ENCODE results near the gene DAPP1. TPM values are rescaled to one million over a fixed set of nuclear protein-coding genes. Genes with fewer than 3 reads are reported as not detected.
A peak's percentile ranks its signal among the peaks of the same experiment; 100 is the strongest.
"Not testable (repeated sequence)": the region's sequence is repeated elsewhere in the genome, so short reads cannot be mapped to it uniquely, and the experiment has no call there.

Gene DAPP1
- polyA plus RNA-seq, 4 donors = 0.88 to 1.9 (median 1.1) TPM

DNA sequence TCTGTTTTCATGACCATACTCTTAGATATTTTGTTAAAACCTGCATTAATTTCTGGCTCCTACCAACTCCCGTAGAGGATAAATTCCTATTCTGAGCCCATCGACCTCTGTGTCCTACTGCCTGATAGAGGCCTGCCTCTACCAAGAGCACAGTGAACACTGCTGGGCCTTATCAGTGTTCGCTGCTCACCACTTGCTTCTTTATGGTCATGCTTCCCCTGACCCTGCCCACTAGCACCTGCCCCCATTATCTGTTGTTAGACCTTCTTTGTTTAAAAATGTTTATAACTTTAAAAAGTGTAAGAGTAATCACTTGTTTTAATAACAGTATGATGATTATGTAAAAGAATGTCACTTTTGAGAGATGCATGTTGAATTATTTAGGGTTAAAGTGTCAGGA lies 6.1 kb downstream of the DAPP1 start:
- no peak for DNase-seq (ENCODE audit: low read depth in 4 of 4, low spot score in 3 of 4)

DNA sequence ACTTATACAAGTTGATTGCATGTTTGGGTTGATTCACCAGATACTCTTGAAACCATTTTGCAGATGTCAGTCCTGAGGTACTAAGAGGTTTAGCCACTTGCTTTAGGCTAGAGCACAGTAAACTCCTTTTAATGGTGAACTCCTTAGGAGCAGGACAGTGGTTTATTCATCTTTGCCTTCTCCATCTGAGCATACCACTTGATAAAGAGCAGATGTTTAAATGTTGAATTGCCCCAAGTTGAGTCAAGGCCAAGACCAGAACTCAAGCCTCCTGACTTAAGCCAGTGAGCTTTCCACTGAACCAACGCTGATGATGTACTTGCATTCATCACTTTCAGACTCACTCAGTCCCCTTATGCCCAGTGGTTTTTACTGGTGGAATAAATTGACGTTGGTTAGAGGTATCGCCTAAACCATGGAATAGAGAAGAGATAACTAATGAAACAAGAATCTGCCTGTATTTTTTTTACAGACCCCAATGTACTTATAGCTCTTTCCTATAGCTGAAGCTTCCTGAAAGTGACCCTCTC lies 7.5 kb downstream of the DAPP1 start:
- no peak for DNase-seq (ENCODE audit: low read depth in 4 of 4, low spot score in 3 of 4)

DNA sequence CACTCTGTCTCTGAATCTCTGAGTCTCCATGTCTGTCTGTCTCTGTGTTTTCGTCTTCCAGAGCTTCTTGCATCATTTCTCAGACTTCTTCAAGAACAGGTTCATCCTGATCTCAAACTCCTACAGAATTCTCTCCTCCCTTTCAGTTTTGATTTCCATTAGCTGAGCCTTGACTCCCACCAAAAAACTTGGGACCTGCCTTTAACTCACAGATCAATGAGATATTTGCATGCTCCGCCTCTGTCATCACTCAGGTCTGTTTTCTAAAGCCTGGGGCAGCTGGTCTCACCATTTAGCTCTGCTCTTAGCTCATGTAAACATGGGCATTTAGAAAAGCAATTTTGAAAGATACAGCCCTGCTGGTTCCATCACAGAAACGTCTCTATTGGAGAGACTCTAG lies 8.6 kb downstream of the DAPP1 start:
- DNase-seq (ENCODE audit: low read depth in 4 of 4, low spot score in 3 of 4) = no peak

DNA sequence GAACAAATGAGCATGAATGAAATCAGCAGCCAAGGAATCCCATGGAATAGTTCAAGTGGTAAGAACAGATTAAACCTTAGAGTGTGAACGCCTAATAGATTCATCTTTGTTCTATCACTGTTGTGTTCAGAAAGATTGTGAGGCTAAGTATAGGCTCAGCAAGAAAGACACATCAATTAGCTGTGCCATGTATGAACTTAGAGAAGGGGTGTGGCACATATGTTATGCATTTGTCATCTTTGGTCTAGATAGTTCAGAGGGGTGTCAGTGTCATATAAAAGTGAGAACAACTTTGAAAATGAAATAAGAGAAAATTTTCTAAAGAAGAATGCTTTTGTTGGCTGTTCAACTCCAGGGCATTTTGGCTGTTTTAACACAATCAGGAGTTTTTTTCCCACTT lies 9.4 kb downstream of the DAPP1 start:
- DNase-seq (ENCODE audit: low read depth in 4 of 4, low spot score in 3 of 4) = no peak

DNA sequence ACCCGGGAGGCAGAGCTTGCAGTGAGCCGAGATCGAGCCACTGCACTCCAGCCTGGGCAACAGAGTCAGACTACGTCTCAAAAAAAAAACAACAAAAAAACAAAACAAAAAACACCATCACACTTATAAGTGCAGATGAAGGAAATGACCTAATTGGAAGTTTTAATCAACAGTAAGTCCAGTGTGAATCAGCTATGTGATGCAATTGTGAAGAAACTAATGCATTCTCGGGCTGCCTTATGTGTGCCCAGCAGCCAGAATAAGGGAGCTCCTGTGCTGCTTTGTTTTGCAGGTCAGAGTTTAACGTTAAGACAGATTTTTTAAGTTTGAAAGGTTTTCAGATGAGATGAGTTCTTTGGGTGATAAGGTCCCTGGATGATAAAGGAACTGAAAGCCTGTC lies 10.8 kb downstream of the DAPP1 start:
- no peak for DNase-seq (ENCODE audit: low read depth in 4 of 4, low spot score in 3 of 4)

DNA sequence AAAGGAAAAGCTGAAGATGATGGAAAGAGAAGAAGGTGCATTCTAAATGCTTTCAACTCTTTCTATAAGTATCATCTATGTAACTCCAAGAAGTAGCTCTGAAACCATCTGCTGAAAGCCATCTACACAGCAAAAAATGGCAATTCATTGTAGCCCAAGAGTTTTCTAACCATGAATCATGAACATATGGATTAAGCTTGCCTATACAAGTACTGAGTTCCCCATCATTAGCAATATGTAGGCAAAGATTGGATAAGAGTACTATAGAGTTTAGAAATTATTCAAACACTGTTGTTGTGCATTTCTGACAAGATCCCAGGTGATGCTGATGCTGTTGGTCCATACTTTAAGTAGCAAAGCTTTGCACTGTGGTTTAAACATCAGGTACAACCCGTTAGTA lies 11.2 kb downstream of the DAPP1 start:
- no peak for DNase-seq (ENCODE audit: low read depth in 4 of 4, low spot score in 3 of 4)

DNA sequence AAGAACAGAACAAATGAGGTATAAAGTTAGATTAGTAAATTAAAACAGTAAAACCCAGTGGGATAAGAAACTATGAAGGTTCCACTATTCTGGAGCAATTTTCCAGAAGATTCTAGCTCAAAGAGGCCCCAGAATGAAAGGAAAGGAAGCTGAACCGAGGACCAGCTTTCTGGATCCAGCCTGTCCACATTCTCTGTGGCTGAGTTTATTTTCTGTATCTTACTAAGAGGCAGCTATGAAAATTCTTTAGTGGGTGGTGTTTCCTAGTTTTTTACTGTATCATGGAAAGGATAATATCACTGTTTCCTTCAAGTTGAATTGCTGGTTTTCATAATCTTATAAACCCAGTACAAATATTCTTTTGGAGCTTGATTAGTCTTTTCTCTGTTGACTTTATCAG lies 11.8 kb downstream of the DAPP1 start:
- DNase-seq (ENCODE audit: low read depth in 4 of 4, low spot score in 3 of 4) = no peak

DNA sequence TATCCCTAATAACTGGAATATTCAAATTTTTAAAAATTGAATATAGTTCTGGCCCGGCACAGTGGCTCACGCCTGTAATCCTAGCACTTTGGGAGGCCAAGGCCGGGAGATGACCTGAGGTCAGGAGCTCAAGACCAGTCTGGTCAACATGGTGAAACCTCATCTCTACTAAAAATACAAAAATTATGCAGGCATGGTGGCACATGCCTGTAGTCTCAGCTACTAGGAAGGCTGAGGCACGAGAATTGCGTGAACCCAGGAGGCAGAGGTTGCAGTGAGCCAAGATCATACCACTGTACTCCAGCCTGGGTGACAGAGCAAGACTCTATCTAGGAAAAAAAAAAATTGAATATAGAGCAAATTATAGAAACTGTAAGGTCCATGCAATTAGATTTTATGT lies 13.4 kb downstream of the DAPP1 start:
- DNase-seq (ENCODE audit: low read depth in 4 of 4, low spot score in 3 of 4) = not testable (repeated sequence)

DNA sequence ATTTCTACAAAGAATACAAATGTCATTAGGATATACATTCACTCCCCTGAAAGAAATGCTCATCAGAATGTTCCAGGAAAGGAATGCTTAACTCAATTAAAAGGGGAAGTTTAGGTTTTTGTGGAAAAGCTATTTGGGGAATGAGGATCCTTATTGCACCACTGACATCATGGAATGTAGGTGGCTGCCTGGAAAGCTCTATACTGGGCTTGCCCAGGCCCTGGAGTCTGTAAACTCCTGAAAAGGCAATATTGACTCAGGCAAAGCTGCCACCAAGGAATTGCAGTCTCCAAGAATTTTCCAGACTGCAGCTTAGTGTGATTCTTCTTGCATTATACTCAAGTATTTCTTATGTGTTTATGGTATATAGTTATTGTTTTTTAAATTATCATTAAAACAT lies 15.7 kb downstream of the DAPP1 start:
- DNase-seq (ENCODE audit: low read depth in 4 of 4, low spot score in 3 of 4) = no peak

DNA sequence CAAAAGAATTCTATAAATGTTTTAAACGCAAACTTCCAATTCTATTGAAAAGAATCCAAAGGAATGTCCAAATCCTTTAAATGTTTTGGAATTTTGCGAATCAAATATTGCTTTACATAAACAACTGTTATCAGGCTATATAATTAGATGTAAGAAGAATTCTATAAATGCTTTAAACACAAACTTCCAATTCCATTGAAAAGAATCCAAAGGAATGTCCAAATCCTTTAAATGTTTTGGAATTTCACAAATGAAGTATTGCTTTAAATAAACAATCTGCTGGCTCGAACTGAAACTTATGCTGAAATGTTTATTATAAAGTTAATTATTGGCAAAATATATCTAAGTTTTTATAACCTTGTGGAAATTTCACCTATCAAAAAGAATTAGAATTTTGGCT lies 16.1 kb downstream of the DAPP1 start:
- DNase-seq (ENCODE audit: low read depth in 4 of 4, low spot score in 3 of 4) = no peak

DNA sequence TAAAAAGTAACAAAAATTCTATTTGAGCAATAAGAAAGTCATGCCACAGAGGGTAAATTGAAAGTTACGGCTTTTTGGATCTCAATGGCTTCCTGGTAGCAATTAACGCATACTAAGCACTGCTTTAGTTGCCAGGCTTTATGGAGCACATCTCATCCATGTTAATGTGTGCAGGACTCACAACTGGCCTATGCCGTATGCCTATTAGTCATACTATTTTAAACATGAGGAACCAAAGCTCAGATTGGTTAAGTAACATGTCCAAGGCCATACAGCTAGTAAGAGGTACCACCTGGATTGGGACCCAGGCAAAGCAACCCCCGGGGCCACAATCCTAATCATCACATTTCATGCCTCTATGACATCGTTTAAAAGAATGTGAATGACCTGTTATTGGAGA lies 17.1 kb downstream of the DAPP1 start:
- DNase-seq (ENCODE audit: low read depth in 4 of 4, low spot score in 3 of 4) = peak in 1 of 4 donors; percentile 0

DNA sequence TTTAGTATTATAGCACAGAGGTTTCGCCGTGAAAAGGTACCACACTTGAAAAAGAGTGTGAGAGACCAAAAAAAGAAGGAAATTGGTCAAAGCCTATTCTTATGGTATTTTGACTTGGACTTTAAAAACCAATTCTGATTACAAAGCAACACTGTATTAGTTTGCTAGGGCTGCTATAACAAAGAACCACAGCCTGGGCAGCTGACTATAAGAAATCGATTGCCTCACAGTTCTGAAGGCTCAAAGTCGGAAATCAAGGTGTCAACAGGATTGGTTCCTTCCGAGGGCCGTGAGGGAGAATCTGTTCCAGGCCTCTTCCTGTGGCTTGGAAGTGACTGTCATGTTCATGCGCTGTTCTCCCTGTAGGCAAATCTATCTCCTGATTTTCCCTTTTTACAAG lies 17.9 kb downstream of the DAPP1 start:
- no peak for DNase-seq (ENCODE audit: low read depth in 4 of 4, low spot score in 3 of 4)

DNA sequence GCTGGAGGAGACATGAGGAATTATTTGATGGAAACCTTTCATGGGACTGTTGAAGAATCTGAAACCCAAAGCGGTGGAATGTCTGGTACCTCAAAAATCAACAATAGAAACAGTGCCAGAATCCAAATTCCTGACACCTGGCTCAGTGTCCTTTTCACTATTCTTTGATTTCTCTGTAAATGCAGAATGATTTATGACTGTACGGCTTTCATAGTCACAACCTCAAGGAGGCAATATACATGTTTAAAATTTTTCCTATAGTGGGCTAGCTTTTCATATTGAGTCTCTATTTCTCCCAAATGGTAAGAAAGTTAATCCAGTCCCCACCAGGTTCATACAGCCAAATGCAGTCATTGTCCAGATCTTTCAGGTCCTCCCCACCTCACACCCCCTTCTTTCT lies 19.3 kb downstream of the DAPP1 start:
- DNase-seq (ENCODE audit: low read depth in 4 of 4, low spot score in 3 of 4) = no peak

DNA sequence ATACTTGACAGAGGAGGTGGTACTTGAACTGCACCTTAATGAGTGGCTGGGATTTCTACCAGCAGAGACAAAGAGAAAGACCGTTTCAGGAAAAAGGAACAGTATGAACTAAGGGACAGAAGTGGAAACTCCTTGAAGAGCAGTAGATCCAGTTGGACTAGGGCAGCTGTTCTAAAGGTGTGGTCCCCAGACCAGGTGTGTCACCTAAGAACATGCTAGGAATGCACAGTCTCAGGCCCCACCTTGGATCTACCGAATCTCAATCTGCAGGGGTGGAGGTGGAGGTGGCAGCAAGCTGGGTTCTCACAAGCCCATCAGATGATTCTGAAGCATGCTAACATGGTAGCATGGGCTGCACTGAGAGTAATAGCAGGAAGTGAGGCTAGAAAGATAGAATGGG lies 22.3 kb downstream of the DAPP1 start:
- DNase-seq (ENCODE audit: low read depth in 4 of 4, low spot score in 3 of 4) = no peak

DNA sequence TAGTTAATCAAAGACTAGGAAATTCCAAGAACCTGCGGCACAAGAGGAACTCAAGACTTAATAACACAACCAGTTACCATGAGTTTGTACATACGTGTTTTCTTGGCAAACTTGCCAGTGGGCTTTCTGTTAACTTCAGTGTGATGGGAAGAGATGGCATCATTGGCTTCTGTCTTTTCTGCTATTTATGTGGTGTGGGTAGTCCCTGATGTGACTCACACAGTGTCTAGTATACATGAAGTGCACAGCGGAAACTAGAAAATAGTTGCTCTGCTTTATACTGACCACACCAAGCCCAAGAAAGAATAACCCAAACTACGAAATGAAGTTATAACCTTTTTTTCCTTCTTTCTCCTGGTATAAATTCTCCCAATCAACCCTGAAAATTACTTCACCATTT lies 24.5 kb downstream of the DAPP1 start:
- DNase-seq (ENCODE audit: low read depth in 4 of 4, low spot score in 3 of 4) = no peak

DNA sequence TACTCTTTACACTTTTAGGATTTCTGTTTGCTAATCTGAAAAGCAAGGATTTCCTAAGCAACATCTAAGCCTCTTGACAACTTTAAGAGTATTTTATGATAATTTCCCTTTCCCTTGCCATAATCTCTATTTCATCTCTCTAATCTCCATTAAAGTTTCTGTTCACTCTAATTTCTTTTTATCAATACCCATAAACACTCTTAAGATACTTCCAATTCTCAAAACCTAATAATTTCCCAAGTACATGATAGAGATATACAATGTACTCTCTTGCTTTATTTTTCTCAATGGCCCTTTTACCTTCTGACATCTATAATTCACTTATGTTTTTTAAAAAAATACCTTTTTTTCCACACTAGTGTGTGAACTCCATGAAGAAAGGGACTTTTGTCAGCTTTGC lies 26.8 kb downstream of the DAPP1 start:
- no peak for DNase-seq (ENCODE audit: low read depth in 4 of 4, low spot score in 3 of 4)

DNA sequence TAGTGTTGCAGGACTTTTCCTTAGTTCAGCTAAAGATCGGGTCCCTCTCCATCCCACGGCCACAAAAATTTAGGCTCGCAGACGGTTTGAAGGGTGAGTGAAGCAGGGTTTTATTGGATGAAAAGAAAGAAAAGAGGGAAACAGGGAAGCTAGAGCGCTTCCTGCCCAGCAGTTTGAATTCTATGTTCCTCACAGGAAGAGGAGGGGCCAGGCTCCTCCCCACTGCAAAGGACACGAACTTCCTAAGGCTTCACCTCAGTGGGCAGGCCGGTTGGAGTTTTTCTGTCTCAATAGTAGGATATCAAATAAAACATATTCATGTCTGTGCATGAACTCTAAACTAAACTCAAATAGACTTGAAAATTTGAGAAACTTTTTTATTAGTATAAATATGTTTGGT lies 27.4 kb downstream of the DAPP1 start:
- no peak for DNase-seq (ENCODE audit: low read depth in 4 of 4, low spot score in 3 of 4)

DNA sequence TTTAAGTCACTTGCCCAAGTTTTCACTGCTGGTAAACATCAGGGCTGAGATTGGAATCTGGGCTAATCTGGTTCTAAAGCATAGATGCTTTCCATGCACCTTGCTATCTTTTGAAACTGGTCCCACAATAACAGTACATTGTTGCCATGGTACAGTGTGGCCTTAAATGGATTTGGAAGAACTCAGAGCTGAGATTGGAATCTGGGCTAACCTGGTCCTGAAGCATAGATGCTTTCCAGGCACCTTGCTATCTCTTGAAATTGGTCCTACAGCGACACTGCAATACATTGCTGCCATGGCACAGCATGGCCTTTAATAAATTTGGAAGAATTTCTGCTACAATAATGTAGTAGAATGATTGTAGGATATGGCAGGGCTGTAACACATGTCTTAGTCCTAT lies 28.6 kb downstream of the DAPP1 start:
- DNase-seq (ENCODE audit: low read depth in 4 of 4, low spot score in 3 of 4) = no peak

DNA sequence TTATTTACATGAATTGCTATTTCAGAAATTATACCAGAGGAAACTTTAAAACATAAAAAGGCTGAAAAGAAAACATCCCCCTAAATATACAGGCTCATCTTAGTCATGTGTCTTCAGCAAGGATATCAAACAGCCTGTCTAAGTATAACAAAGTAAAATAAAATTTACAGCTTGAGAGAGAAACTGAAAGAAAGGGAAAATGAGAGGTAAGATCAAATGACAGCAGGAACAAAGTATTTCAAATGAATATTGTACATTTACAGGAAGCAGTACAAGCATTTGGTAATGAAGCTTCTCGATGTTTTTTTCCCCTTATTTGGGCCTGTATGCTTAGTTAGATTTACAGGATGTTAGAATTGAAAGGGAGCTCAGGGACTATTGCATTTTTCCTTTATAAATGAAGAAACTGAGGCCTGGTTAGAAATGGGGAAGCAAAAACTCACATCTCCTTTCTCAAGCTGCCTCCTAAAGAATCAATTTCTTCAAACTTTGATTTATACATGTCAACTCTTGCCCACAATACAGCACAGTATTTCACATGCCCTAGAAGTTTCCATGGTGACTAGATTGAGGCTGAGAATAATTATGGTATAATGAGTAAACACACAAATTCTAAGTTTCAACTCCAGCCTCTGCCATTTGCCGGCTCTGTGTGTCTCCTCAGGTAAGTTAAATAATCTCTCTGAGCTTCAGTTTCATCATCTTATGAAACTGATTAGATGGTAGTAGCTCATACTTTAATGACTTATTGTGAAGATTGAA lies 29.3 kb downstream of the DAPP1 start:
- no peak for DNase-seq (ENCODE audit: low read depth in 4 of 4, low spot score in 3 of 4)

DNA sequence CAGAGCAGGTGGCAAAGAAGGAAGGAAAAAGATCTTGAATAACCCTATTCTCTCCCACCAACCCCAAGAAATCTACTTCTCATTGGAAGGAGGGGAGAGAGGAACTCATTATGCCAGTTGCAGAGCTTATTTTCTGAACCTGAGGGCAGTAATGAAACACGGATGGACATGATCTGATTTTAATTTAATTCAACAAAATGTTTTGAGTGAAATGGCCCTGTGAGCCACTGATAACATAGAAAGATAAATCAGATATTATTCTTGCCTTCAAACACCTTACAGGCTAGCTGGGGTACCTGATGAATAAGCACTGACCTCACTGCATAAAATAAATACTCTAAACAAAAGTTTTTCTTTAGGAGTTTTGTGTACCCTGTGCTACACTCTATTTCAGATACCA lies 30.3 kb downstream of the DAPP1 start:
- no peak for DNase-seq (ENCODE audit: low read depth in 4 of 4, low spot score in 3 of 4)

DNA sequence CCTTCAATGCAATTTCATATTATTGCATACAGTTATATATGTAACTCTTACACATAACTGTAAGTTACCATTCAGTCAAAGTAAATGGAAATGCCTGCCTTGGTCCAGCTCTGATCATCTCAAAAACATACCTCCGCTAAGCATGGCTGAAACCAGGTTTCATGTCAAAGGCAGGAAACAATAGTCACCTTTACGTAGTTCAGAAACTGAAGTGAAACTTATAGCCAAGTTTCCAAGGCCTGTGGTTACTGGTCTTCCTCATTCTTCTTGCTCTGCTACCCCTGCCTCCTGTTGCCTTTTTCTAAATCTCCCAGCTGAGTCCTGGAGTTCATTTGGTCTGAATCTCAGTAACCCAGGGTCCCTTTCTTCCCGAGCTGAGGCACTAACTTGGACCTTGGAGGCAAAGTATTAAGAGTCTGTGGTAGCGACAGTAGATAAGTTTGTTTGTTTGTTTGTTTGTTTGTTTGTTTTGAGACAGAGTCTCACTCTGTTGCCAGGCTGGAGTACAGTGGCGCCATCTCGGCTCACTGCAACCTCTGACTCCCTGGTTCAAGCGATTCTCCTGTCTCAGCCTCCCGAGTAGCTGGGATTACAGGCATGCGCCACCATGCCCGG lies 30.8 kb downstream of the DAPP1 start:
- DNase-seq (ENCODE audit: low read depth in 4 of 4, low spot score in 3 of 4) = no peak

DNA sequence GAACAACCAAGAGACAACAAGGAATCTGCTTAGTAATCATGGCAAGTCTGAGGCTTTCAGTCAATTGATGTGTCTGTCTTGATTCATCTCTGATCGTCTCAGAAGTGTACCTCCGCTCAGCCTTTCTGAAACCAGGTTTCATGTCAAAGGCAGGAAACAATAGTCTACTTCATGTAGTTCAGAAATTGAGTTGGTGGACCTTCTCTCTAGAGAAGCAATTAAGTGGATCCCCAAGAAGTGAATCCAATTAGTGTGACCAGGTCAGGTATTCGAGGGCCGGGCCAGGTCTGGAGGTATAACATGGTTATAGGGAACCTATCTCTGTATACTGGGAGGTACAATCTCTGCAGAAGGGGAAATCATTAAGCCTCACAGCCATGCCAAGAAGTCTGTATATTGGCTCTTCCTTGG lies 32.0 kb downstream of the DAPP1 start:
- no peak for DNase-seq (ENCODE audit: low read depth in 4 of 4, low spot score in 3 of 4)
